HCT116 (cell line): ENCODE results near the gene TNFAIP3. TPM values are rescaled to one million over a fixed set of nuclear protein-coding genes. Genes with fewer than 3 reads are reported as not detected.

Experiments
- ATAC-seq: fragments of 200-7000 bp; cut with Tn5 transposase; 2 replicates; pipeline ENCODE4 v1.9.1; 2020; ENCODE audit warnings: mild to moderate bottlenecking, moderate library complexity
- BruUV-seq: library from RNA; stranded (reverse); fragments of 400-500 nt; replicated peaks from 2 replicates; lab custom pipeline; 2021; lab: Mats Ljungman, UMichigan
- CTCF ChIA-PET: fragments of 300-600 bp; sonication (Branson Sonifier 250); formaldehyde crosslinking; loops from one replicate; lab custom pipeline; 2021; ENCODE audit warnings: antibody characterized with exemption; lab: Charles Lee
- POLR2A ChIA-PET: fragments of 300-600, 350-600 bp; sonication (Branson Sonifier 250); formaldehyde crosslinking; loops from one replicate; lab custom pipeline; 2021; ENCODE audit warnings: antibody characterized with exemption; lab: Charles Lee
- RAD21 ChIA-PET, 2 experiments: fragments of 300-600 bp; sonication (Branson Sonifier 250); formaldehyde crosslinking; loops; one replicate each; lab custom pipeline; 2023; ENCODE audit warnings: low total read pairs in 2 of 2; ENCODE audit not compliant: uncharacterized antibody in 2 of 2, unreplicated experiment in 2 of 2, low non-redundant PET in 1 of 2; lab: Charles Lee
- DNase-seq: peaks from one replicate; pipeline ENCODE4 v3.0.0-alpha.2; 2010; ENCODE audit warnings: low read depth, low spot score
- H2AFZ ChIP-seq: fragments of 200-600 bp; shearing (Covaris generic), sonication (generic); 2 replicates; pipeline ENCODE4 v1.6.1; 2017; ENCODE audit warnings: low read depth, mixed run types, mixed read lengths, antibody characterized with exemption, low read length; ENCODE audit not compliant: poor library complexity, severe bottlenecking
- H3K27ac ChIP-seq: 2 replicates; pipeline ENCODE4 v1.5.1; 2012; ENCODE audit warnings: low read depth, low read length
- H3K27me3 ChIP-seq: fragments of 200-600 bp; sonication (generic); 2 replicates; pipeline ENCODE4 v1.6.1; 2016; ENCODE audit warnings: mixed run types, low read length, mixed read lengths; ENCODE audit not compliant: insufficient read depth
- H3K36me3 ChIP-seq, 2 experiments: fragments of 200-500 bp in 1 of 2; fragments of 200-600 bp in 1 of 2; sonication (Bioruptor generic) in 1 of 2; sonication (generic) in 1 of 2; 2 replicates each; pipeline versions ENCODE4 v1.5.1 to v1.6.1; 2014 to 2016; ENCODE audit warnings: low read length in 2 of 2, inconsistent platforms in 1 of 2, mixed read lengths in 1 of 2, mixed run types in 1 of 2; ENCODE audit not compliant: insufficient read depth in 2 of 2, control insufficient read depth in 1 of 2
- H3K4me1 ChIP-seq, 2 experiments: fragments of 200-600 bp in 1 of 2; sonication (generic) in 1 of 2; 2 replicates each; pipeline versions ENCODE4 v1.5.1 to v1.6.1; 2012 to 2017; ENCODE audit warnings: low read length in 2 of 2, inconsistent platforms in 1 of 2, mild to moderate bottlenecking in 1 of 2, mixed read lengths in 1 of 2, mixed run types in 1 of 2, moderate library complexity in 1 of 2; ENCODE audit not compliant: insufficient read depth in 2 of 2, control insufficient read depth in 1 of 2
- H3K4me2 ChIP-seq: fragments of 200-600 bp; sonication (generic); 2 replicates; pipeline ENCODE4 v1.6.1; 2017; ENCODE audit warnings: mixed run types, low read length, mixed read lengths
- H3K4me3 ChIP-seq, 2 experiments: fragments of 200-600 bp in 1 of 2; sonication (generic) in 1 of 2; replicated peaks in 1 of 2; 2 replicates each; pipeline ENCODE4 v1.5.1; 2011 to 2016; ENCODE audit warnings: low read length in 2 of 2, control low read depth in 1 of 2, low read depth in 1 of 2, mild to moderate bottlenecking in 1 of 2, mixed read lengths in 1 of 2, mixed run types in 1 of 2
- H3K79me2 ChIP-seq: fragments of 200-600 bp; sonication (generic); 2 replicates; pipeline ENCODE4 v1.6.1; 2017; ENCODE audit warnings: mild to moderate bottlenecking, mixed run types, low read length, moderate library complexity, mixed read lengths; ENCODE audit not compliant: insufficient read depth
- H3K9ac ChIP-seq: fragments of 200-600 bp; sonication (generic); 2 replicates; pipeline ENCODE4 v1.6.1; 2016; ENCODE audit warnings: low read length, mixed read lengths
- H3K9me2 ChIP-seq: fragments of 200-600 bp; sonication (generic), shearing (Covaris generic); 2 replicates; pipeline ENCODE4 v1.6.1; 2017; ENCODE audit warnings: mixed run types, mild to moderate bottlenecking, moderate library complexity; ENCODE audit not compliant: insufficient read depth
- H3K9me3 ChIP-seq, 2 experiments: fragments of 200-500 bp in 1 of 2; fragments of 200-600 bp in 1 of 2; sonication (Bioruptor generic) in 1 of 2; sonication (generic) in 1 of 2; 2 replicates each; pipeline ENCODE4 v1.6.1; 2014 to 2017; ENCODE audit warnings: low read length in 2 of 2, mixed read lengths in 2 of 2, inconsistent platforms in 1 of 2, low read depth in 1 of 2, mild to moderate bottlenecking in 1 of 2, mixed run types in 1 of 2, moderate library complexity in 1 of 2; ENCODE audit not compliant: control insufficient read depth in 1 of 2, insufficient read depth in 1 of 2
- H4K20me1 ChIP-seq: fragments of 200-600 bp; sonication (generic), shearing (Covaris generic); 2 replicates; pipeline ENCODE4 v1.6.1; 2017; ENCODE audit warnings: mixed run types, mild to moderate bottlenecking, moderate library complexity; ENCODE audit not compliant: insufficient read depth
- CTCF ChIP-seq, 3 experiments: fragments of 200-600 bp in 1 of 3; sonication (generic) in 1 of 3; IDR thresholded peaks in 2 of 3; conservative IDR thresholded peaks in 1 of 3; 2 replicates each; pipeline ENCODE4 v1.5.1; 2012 to 2017; ENCODE audit warnings: low read depth in 2 of 3, low read length in 2 of 3, antibody characterized with exemption in 1 of 3, borderline replicate concordance in 1 of 3, control low read depth in 1 of 3, mild to moderate bottlenecking in 1 of 3, mixed read lengths in 1 of 3, mixed run types in 1 of 3, moderate library complexity in 1 of 3; ENCODE audit not compliant: insufficient read depth in 1 of 3
- ELF1 ChIP-seq: IDR thresholded peaks from 2 replicates; pipeline ENCODE4 v1.6.1; 2012; ENCODE audit warnings: low read depth, borderline replicate concordance
- FOSL1 ChIP-seq: IDR thresholded peaks from 2 replicates; pipeline ENCODE4 v1.6.1; 2012; ENCODE audit warnings: low read depth
- JUND ChIP-seq: IDR thresholded peaks from 2 replicates; pipeline ENCODE4 v1.6.1; 2012
- POLR2A ChIP-seq: IDR thresholded peaks from 2 replicates; pipeline ENCODE4 v1.7.0; 2011; ENCODE audit warnings: borderline replicate concordance; ENCODE audit not compliant: insufficient read depth, insufficient read length; ENCODE audit errors: extremely low read depth
- RAD21 ChIP-seq: IDR thresholded peaks from 2 replicates; pipeline ENCODE4 v1.6.1; 2012; ENCODE audit warnings: low read depth, mild to moderate bottlenecking
- SP1 ChIP-seq: IDR thresholded peaks from 2 replicates; pipeline ENCODE4 v1.6.1; 2012; ENCODE audit warnings: low read depth
- SRF ChIP-seq: IDR thresholded peaks from 2 replicates; pipeline ENCODE4 v1.6.1; 2012; ENCODE audit warnings: low read depth
- TCF7L2 ChIP-seq: IDR thresholded peaks from 2 replicates; pipeline ENCODE4 v1.7.0; 2011; ENCODE audit warnings: borderline replicate concordance, inconsistent platforms; ENCODE audit not compliant: insufficient read depth, insufficient read length; ENCODE audit errors: extremely low read depth
- intact Hi-C: fragments of 100-400 bp; cut with micrococcal nuclease; formaldehyde crosslinking; loops from 2 replicates; pipeline ENCODE4 v1.10.0; 2022
- total RNA-seq: library from RNA; stranded (reverse); gene quantifications from one replicate; pipeline ENCODE4 v1.2.1, GENCODE V29; 2021; ENCODE audit not compliant: unreplicated experiment

TNFAIP3 gene
- total RNA-seq, 1 experiment from 2014 or later = 4.4 TPM

- DNase-seq = no peak
- POLR2A ChIA-PET = no interaction called here
- no peaks in the 10 kb centered on the region for H3K79me2 ChIP-seq
- no peaks in the 10 kb centered on the region for H3K9me3 ChIP-seq
- TF ChIP-seq CTCF (IDR thresholded peaks at IDR 0.05 in 2 of 3, conservative IDR thresholded peaks at IDR 0.05 in 1 of 3; ENCODE audit: borderline replicate concordance in 1 of 3, insufficient read depth in 1 of 3, low read depth in 2 of 3, low read length in 2 of 3) (peak in 2 of 3 experiments; percentile 5 to 9; a peak in 1 of 6 replicates), JUND (no peak), TCF7L2 (peak; percentile 86), SRF (no peak), SP1 (no peak), FOSL1 (no peak), RAD21 (peak; percentile 21; the same call in 1 of the 2 replicates), POLR2A (no peak), ELF1 (no peak)
- TF ChIP-seq, all 23 proteins: peak for 3
- TSS peak; percentile 46 for BruUV-seq
- H3K4me3 ChIP-seq = no peak overlapping the region
- H4K20me1 ChIP-seq = no peaks in the 10 kb centered on the region
- no peak overlapping the region for H2AFZ ChIP-seq
- ChIA-PET CTCF (interaction anchor here (0.9 to 1.4 kb wide), 3 partner anchors 75 to 164 kb away, joined by 3 read pairs; no protein-coding TSS in a partner anchor), RAD21 (no interaction called here)
- no peaks in the 10 kb centered on the region for H3K27me3 ChIP-seq
- H3K4me2 ChIP-seq = no peak overlapping the region
- H3K4me1 ChIP-seq = peaks cover 10 to 26% of the 10 kb centered on the region in 2 experiments; a peak in 3 of 4 replicates
- no peaks in the 10 kb centered on the region for H3K36me3 ChIP-seq
- no peak overlapping the region for H3K9ac ChIP-seq
- no peak overlapping the region for H3K27ac ChIP-seq
- intact Hi-C loops = loop anchor here (5.0 kb wide), 1 partner anchor 238 kb away; the partner anchor contains the start of gene PERP
- no peak for ATAC-seq
- H3K9me2 ChIP-seq = no peaks in the 10 kb centered on the region
These were observed 1.9 kb downstream of the TNFAIP3 start for GRCh38 chr6:137868721-137869548.
